Gastroesophageal sphincter (tissue), 3 donors: ENCODE results near the gene COG1.

ENCODE experiments used
- CTCF ChIP-seq, 4 experiments: fragments of 200-600 bp in 2 of 4; fragments of 450-650 bp in 2 of 4; sonication (generic) in 1 of 4; IDR thresholded peaks; one replicate each; pipeline ENCODE4 v1.5.1; 2017 to 2019; ENCODE audit warnings: antibody characterized with exemption in 4 of 4, mild to moderate bottlenecking in 2 of 4, moderate library complexity in 2 of 4
- EP300 ChIP-seq: sonication (generic); formaldehyde crosslinking; IDR thresholded peaks from one replicate; pipeline ENCODE4 v1.6.1; 2017; ENCODE audit warnings: antibody characterized with exemption, mild to moderate bottlenecking
- POLR2A ChIP-seq, 2 donors: fragments of 450-650 bp; IDR thresholded peaks; one replicate each; pipeline ENCODE4 v1.6.1; 2017; ENCODE audit warnings: antibody characterized with exemption in 2 of 2, mild to moderate bottlenecking in 2 of 2, moderate library complexity in 1 of 2

- TF ChIP-seq CTCF (IDR thresholded peaks at IDR 0.05) (no peak), EP300 (no peak), POLR2A (IDR thresholded peaks at IDR 0.05) (no peak)
Observed at GRCh38 chr17:73179387-73179786, 13.5 kb upstream of the COG1 start.
